Mucosa of stomach (tissue), 1 donor: ENCODE results near the gene DYSF.

Experiments
- H3K27me3 ChIP-seq: one replicate; pipeline ENCODE4 v1.7.0; 2013; ENCODE audit warnings: mild to moderate bottlenecking, low read length; ENCODE audit not compliant: control insufficient read depth, insufficient read depth
- H3K36me3 ChIP-seq: one replicate; pipeline ENCODE4 v1.7.0; 2013; ENCODE audit warnings: low read length; ENCODE audit not compliant: control insufficient read depth, insufficient read depth
- H3K4me1 ChIP-seq: one replicate; pipeline ENCODE4 v1.7.0; 2013; ENCODE audit warnings: mild to moderate bottlenecking, low read length; ENCODE audit not compliant: control insufficient read depth, insufficient read depth
- H3K4me3 ChIP-seq: one replicate; pipeline ENCODE4 v1.7.0; 2013; ENCODE audit warnings: low read length
- H3K9ac ChIP-seq: one replicate; pipeline ENCODE4 v1.7.0; 2013; ENCODE audit warnings: mild to moderate bottlenecking, low read length, moderate library complexity
- H3K9me3 ChIP-seq: one replicate; pipeline ENCODE4 v1.7.0; 2013; ENCODE audit warnings: mild to moderate bottlenecking, low read length, moderate library complexity; ENCODE audit not compliant: control insufficient read depth
- donor health status: Pancreatic carcinoma.

The DYSF gene

DNA sequence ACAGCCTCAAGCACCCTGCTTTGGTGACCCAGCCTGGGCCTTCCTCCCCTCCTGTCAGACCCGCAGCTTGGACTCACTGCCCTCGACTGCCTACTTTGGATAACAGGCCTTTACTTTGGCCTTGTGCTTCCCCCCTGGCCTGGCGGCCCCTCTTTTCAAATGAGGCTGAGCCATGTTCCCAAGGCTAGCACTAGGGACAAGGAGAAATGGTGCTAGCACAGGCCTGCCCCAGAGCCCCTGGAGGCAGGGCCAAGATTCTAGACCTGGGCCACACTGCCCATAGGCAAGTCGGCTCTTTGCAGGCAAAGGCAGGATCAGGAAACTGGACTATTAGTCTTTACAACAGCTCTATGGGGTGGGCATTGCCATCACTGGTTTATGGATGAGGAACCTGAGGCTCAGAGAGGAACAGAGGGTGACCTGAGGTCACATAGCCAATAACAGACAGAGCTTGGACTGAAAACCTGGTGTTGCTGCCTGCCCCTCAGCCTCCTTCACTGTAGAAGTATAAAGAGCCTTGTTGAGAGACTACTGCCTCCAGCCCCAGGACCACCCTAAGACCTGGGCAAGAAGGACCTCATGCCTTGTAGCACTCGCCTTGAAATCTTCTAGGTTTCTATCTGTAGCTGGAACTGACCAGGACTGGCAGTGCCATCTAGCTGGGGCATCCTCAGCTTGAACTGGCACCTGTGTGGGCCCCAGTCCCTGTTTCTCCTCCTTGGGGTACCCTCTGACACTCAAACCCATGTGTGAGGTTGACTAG, 266.3 kb downstream of the DYSF start:
- H3K36me3 ChIP-seq, result no peaks in the 10 kb centered on the region
- no peaks in the 10 kb centered on the region for H3K9me3 ChIP-seq
- no peak overlapping the region for H3K4me3 ChIP-seq
- H3K9ac ChIP-seq, result no peak overlapping the region
- no peaks in the 10 kb centered on the region for H3K4me1 ChIP-seq
- peaks cover 4% of the 10 kb centered on the region for H3K27me3 ChIP-seq

DNA sequence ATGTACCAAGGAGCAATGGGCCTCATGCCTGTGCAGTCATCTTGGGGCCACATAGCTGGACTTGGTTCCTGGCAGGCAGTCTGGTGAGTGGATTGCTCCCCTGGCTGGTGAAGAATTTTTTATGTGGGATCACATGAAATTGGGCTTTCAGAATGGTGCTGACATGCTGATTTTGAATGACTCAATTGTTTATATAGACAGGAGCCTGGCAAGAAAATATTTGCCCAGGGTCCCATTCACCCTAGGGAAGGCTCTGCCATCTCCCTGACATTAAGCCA, 266.9 kb downstream of the DYSF start:
- Histone ChIP-seq H3K4me3 (no peak overlapping the region), H3K9me3 (no peaks in the 10 kb centered on the region), H3K27me3 (peaks cover 3% of the 10 kb centered on the region), H3K9ac (no peak overlapping the region), H3K36me3 (no peaks in the 10 kb centered on the region), H3K4me1 (no peaks in the 10 kb centered on the region)

DNA sequence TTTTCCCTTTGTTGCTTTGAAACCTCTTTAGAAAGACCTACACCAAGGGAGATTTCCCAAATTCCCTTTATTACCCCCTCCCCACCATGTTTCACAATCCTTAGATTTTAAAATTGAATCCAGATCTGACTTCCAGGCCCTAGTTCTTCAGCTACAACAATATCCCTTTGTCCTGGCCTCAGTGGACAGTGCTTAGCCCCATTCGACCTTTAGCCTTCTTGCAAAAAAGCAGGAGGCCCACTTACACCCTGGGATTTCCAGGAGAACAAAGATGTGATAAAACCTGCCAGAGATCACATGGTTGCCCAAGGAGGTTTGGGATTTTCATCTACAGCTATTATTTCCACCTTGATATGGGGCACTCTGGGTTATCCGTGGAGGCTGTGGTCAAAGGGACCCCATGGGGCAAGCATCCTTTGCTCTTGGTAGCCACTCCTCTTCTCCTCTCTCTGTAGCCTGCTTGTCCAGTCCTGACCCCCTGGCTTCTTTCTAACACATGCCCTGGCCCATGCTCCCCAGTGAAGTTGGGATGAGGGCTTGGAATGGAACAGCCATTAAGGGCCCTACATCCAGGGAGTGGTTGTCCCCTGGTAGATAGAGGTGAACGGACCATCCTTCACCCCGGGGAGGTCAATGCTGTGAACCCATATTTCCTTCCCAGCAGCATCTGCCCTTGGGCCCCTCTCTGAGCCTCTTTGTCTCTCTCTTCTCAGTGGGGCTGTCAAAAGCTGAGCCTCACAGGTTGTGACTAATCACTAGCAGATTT, 267.4 kb downstream of the DYSF start:
- Histone ChIP-seq H3K9me3 (no peaks in the 10 kb centered on the region), H3K36me3 (no peaks in the 10 kb centered on the region), H3K9ac (no peak overlapping the region), H3K4me3 (no peak overlapping the region), H3K4me1 (no peaks in the 10 kb centered on the region), H3K27me3 (no peaks in the 10 kb centered on the region)

DNA sequence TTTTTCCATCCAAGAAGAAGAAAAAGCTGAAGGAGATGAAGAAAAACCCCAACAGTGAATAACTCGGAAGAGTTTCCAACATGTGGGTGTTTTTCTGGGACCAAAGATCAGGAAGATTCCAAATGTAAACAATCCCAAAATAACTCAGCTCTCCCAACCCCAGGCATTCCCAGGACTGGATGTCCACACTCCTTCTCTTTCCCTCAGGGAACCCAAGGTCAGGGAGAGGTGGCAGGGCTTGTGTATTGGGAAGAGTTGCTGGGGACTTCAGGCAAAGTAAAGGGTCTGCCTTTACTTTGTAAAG, 268.0 kb downstream of the DYSF start:
- no peak overlapping the region for H3K9ac ChIP-seq
- no peaks in the 10 kb centered on the region for H3K27me3 ChIP-seq
- no peaks in the 10 kb centered on the region for H3K9me3 ChIP-seq
- H3K36me3 ChIP-seq, result no peaks in the 10 kb centered on the region
- no peak overlapping the region for H3K4me3 ChIP-seq
- H3K4me1 ChIP-seq, result no peaks in the 10 kb centered on the region

DNA sequence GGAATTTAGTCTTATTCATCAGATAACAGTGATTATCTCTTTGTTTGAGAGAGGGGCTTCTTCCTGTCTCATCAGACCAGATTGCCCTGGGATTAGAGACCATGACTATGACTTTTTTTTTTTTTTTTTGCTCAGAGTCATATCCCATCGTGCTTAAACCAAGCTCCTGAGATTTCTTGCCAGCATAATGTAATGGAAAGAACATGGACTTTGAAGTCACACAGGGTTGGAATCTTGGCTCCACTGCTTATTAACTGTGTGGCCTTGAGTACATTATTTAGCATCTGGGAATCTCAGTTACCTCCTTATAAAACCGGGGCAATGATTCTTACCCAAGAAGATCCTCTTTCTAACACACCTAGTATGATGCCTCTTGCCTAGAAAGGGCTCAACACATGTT, 268.3 kb downstream of the DYSF start:
- no peak overlapping the region for H3K9ac ChIP-seq
- no peaks in the 10 kb centered on the region for H3K36me3 ChIP-seq
- H3K9me3 ChIP-seq, result no peaks in the 10 kb centered on the region
- H3K27me3 ChIP-seq, result no peaks in the 10 kb centered on the region
- H3K4me1 ChIP-seq, result no peaks in the 10 kb centered on the region
- no peak overlapping the region for H3K4me3 ChIP-seq

DNA sequence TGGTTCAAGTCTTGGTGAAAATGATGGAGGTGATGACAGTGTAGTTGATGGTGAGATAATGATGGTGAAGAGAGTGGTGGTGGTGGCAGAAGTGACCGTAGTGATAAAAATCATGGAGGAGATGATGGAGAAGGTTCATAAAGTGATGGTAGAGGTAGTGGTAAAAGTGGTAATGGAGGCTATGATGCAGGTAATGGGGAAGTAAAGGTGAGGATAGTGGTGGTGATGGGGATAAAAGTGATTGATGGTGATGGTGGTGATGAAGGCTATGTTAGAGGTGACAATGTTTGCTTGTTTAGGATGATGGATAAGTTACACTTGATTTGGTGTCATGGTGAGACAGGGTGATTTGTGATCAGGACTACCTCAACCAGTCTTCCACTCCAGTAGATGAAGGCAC, 268.9 kb downstream of the DYSF start:
- no peaks in the 10 kb centered on the region for H3K9me3 ChIP-seq
- H3K36me3 ChIP-seq, result no peaks in the 10 kb centered on the region
- no peaks in the 10 kb centered on the region for H3K27me3 ChIP-seq
- H3K4me3 ChIP-seq, result no peak overlapping the region
- no peaks in the 10 kb centered on the region for H3K4me1 ChIP-seq
- no peak overlapping the region for H3K9ac ChIP-seq

DNA sequence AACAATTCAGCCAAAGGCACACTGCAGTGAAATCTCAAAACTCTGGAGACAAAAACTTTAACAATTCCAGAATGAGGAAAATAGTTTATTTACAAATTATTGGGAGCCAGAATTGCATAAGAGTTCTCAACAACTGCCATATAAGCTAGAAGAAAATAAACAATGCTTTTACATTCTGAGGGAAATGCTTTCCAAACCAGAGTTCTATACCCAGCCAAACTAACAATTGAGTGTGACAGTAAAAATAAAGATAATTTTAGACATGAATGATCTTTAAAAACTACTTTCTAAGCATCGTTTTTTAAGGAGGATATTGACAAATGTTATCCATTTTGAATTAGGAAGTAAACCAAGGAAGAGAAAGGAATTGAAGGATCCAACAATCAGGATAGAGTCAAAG, 271.4 kb downstream of the DYSF start:
- peaks cover 3% of the 10 kb centered on the region for H3K27me3 ChIP-seq

DNA sequence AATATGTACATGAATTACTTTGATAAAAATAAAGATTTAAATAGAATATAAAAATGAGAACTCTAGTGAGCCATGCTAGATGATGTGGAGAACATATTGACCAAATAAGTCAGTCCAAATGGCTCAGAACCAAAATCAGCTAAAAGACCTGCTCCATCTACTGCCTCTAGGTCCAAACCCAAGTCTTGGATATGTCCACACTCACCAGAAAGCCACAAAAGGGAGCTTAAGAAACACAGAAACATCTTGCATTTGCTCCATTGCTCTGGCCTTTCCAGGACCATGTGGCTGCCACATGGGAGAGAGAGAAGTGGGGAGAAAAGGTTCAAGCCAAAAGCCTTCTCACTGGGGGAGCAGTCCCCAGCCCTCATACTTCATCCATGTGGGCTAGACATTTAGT, 272.5 kb downstream of the DYSF start:
- Histone ChIP-seq H3K9ac (no peak overlapping the region), H3K9me3 (no peaks in the 10 kb centered on the region), H3K4me3 (no peak overlapping the region), H3K4me1 (no peaks in the 10 kb centered on the region), H3K27me3 (peaks cover 3% of the 10 kb centered on the region), H3K36me3 (no peaks in the 10 kb centered on the region)

More for the DNA sequence above, 271.4 kb downstream of the DYSF start:
- H3K36me3 ChIP-seq, result no peaks in the 10 kb centered on the region
- H3K4me3 ChIP-seq, result no peak overlapping the region
- no peaks in the 10 kb centered on the region for H3K9me3 ChIP-seq
- H3K9ac ChIP-seq, result no peak overlapping the region
- no peaks in the 10 kb centered on the region for H3K4me1 ChIP-seq

DNA sequence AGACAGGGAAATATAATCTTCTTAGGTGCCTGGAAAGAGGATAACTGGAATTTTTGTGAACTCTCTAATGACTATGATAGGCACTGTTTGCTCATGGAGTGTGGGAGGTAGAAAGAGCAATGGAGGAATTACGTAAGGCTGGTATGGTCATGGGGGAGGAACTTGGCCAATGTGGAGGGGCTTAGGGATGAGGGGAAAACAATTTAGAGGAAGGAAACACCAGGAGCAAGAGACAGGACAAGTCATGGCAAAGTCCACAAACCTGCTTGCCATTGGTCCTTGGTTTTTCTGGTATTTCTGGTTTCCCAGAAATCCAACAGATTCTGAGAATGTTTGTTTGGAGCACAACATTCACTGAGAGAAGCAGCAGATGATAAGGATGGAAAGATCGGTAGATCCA, 274.2 kb downstream of the DYSF start:
- Histone ChIP-seq H3K4me1 (no peaks in the 10 kb centered on the region), H3K4me3 (no peak overlapping the region), H3K9ac (no peak overlapping the region)

DNA sequence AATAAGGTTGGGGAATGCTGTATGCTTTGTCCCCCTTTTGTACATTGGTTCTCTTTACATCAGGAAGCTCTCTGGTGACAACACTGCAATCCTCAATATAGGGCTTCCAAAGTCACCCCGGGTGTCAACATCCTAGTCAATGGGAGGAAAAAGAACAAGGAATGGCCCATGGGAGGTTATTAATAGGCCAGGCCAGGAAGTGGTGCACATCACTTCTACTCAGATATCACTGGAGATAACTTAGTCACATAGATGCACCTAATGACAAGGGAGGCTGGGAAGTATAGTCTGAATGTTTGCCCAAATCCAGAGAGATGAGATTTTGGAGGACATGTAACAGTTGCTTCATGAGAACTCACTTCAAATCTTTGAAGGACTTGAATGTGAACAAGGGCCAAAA, 274.7 kb downstream of the DYSF start:
- Histone ChIP-seq H3K9ac (no peak overlapping the region), H3K4me1 (no peaks in the 10 kb centered on the region), H3K27me3 (peaks cover 3% of the 10 kb centered on the region), H3K9me3 (no peaks in the 10 kb centered on the region), H3K4me3 (no peak overlapping the region), H3K36me3 (no peaks in the 10 kb centered on the region)

More for the DNA sequence above, 274.2 kb downstream of the DYSF start:
- Histone ChIP-seq H3K36me3 (no peaks in the 10 kb centered on the region), H3K9me3 (no peaks in the 10 kb centered on the region), H3K27me3 (peaks cover 3% of the 10 kb centered on the region)

DNA sequence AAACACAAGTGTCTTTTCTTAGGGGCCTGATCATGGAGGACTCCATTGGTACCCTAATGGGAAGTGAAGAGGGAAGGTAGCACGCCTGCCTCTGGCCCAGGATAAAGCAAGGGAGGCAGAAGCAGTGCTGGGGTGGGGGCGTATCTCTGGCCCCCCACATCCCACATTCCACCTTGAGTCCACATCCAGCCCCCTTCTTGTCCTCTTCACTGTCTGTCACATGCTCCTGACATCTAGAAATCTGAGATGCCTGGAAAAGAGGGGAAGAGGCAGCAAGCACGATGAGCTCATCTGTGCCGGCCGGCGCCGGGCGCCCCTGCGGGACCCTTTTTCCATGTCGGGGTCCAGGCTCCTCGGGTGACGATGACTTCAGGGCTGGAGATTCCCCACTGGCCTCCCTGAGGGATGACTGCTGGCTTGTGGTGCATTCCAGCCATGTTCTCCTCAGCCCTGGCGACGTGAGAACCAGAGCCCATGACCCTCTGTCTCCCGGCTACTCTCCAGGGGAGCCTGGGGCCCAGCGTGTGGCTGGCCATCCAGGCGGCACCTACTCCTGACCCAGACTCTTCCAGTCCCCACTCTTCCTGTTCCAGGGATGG, 277.5 kb downstream of the DYSF start:
- Histone ChIP-seq H3K4me1 (no peaks in the 10 kb centered on the region), H3K27me3 (peaks cover 3% of the 10 kb centered on the region), H3K9ac (no peak overlapping the region), H3K36me3 (no peaks in the 10 kb centered on the region), H3K4me3 (no peak overlapping the region), H3K9me3 (no peaks in the 10 kb centered on the region)

DNA sequence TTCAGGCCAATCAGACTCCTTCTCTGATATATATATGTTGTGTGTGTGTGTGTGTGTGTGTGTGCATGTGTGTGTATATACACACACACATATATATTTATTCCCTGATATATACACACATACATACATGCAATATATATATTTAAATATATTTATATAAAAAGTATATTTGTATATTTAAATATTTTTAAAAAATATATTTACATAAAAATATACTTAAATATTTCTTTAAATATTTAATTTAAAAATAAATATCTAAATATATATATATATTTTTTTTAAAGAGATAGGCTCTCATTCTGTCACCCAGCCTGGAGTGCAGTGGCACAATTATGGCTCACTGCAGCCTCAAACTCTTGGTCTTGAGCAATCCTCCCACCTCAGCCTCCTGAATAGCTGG, 281.3 kb downstream of the DYSF start:
- no peak overlapping the region for H3K4me3 ChIP-seq
- H3K27me3 ChIP-seq, result no peaks in the 10 kb centered on the region
- H3K9me3 ChIP-seq, result no peaks in the 10 kb centered on the region
- no peaks in the 10 kb centered on the region for H3K36me3 ChIP-seq
- no peak overlapping the region for H3K9ac ChIP-seq
- H3K4me1 ChIP-seq, result no peaks in the 10 kb centered on the region
